Smooth muscle cell (in vitro differentiated cells): ENCODE data around the gene RBM24. TPM values are rescaled to one million over a fixed set of nuclear protein-coding genes. Genes with fewer than 3 reads are reported as not detected.

Experiments used
- DNase-seq: peaks from one replicate; lab custom pipeline; 2025; ENCODE audit not compliant: unreplicated experiment; lab: John Stamatoyannopoulos, UW
- H2AFZ ChIP-seq: fragments of 200-600 bp; sonication (generic); 2 replicates; pipeline ENCODE4 v1.6.0; 2016; ENCODE audit warnings: antibody characterized with exemption, low read depth, mild to moderate bottlenecking
- H3F3A ChIP-seq: fragments of 200-600 bp; sonication (generic); 2 replicates; pipeline ENCODE4 v1.6.0; 2017; ENCODE audit warnings: antibody characterized with exemption, low read depth
- H3K27ac ChIP-seq: fragments of 200-600 bp; sonication (generic); 2 replicates; pipeline ENCODE4 v1.5.1; 2016; ENCODE audit warnings: low read depth, mild to moderate bottlenecking
- H3K27me3 ChIP-seq: fragments of 200-600 bp; sonication (generic); 2 replicates; pipeline ENCODE4 v1.6.1; 2016; ENCODE audit warnings: low read depth, mild to moderate bottlenecking
- H3K36me3 ChIP-seq: fragments of 200-600 bp; sonication (generic); 2 replicates; pipeline ENCODE4 v1.5.1; 2016; ENCODE audit warnings: low read depth
- H3K4me1 ChIP-seq: fragments of 200-600 bp; sonication (generic); 2 replicates; pipeline ENCODE4 v1.5.1; 2016; ENCODE audit warnings: low read depth
- H3K4me2 ChIP-seq: fragments of 200-600 bp; sonication (generic); 2 replicates; pipeline ENCODE4 v1.6.0; 2016; ENCODE audit warnings: mild to moderate bottlenecking
- H3K4me3 ChIP-seq: fragments of 200-600 bp; sonication (generic); 2 replicates; pipeline ENCODE4 v1.5.1; 2016; ENCODE audit warnings: mild to moderate bottlenecking
- H3K79me2 ChIP-seq: fragments of 200-600 bp; sonication (generic); 2 replicates; pipeline ENCODE4 v1.6.0; 2016; ENCODE audit warnings: low read depth, mild to moderate bottlenecking
- H3K9ac ChIP-seq: fragments of 200-600 bp; sonication (generic); 2 replicates; pipeline ENCODE4 v1.6.0; 2016; ENCODE audit warnings: low read depth
- H3K9me3 ChIP-seq: fragments of 200-600 bp; sonication (generic); replicated peaks from 2 replicates; pipeline ENCODE4 v1.5.1; 2016; ENCODE audit warnings: low read depth
- H4K20me1 ChIP-seq: fragments of 200-600 bp; sonication (generic); 2 replicates; pipeline ENCODE4 v1.6.0; 2016; ENCODE audit warnings: low read depth
- WGBS: methylation state at CpG from one replicate; pipeline ENCODE4 v1.1.7; 2016; ENCODE audit warnings: low lambda C conversion rate; 5-methylcytosine and 5-hydroxymethylcytosine counted together
- polyA plus RNA-seq: library from polyadenylated mRNA; unstranded; fragments of >200 nt; fragmentation: Nextera tagmentation; extraction: Ambion mirVana; gene quantifications from 2 replicates; pipeline ENCODE4 v1.2.1, GENCODE V29; 2016
- total RNA-seq: library from RNA; depleted of rRNA; stranded (reverse); fragments of >200 nt; gene quantifications from 2 replicates; pipeline ENCODE4 v1.2.3, GENCODE V29; 2014
- TF ChIP-seq, protein P1 (sequence below): fragments of 200-600 bp; sonication (generic); IDR thresholded peaks from 2 replicates; pipeline ENCODE4 v1.5.1; 2017; ENCODE audit warnings: borderline replicate concordance, mild to moderate bottlenecking, antibody characterized with exemption; ENCODE audit not compliant: insufficient read depth, poor library complexity, severe bottlenecking

RBM24 gene
- total and polyA plus RNA-seq, 2 experiments from 2014 or later = 5.8 to 6.2 TPM

DNA sequence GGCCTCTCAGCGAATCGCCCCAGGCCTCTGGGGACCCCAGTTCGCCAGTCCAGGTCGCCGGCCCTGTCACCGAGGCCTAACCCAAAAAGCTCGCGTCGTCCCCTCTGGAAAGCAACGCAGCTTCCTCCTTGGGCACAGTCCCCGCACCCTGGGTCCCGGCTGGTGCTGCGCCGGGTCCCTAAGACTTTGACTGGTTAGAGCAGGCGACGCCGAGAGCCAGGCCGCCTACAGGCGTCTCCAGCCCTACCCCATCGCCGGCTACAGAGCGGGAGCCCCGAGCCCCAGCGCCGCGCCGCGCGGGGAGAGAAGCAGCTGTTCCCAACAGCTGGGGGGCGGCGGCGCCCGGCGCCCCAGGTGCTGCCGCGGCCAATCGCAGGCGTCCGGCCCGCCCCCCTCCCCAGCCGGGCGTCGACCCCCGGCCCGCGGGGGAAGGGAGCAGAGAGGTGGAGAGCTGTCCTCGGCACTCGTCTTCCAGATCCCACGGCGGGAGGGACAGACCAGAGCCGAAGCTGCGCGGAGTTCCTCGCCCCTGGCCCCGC, 540 bp upstream of the RBM24 start:
- Histone ChIP-seq H3F3A (no peaks in the 10 kb centered on the region), H3K27ac (no peak overlapping the region), H3K4me1 (no peaks in the 10 kb centered on the region), H3K4me3 (peak overlapping the region; percentile 57), H3K79me2 (no peaks in the 10 kb centered on the region), H3K9ac (no peak overlapping the region), H3K4me2 (peak overlapping the region; percentile 90), H2AFZ (peak overlapping the region; percentile 94), H3K27me3 (no peaks in the 10 kb centered on the region), H3K36me3 (no peaks in the 10 kb centered on the region), H4K20me1 (no peaks in the 10 kb centered on the region), H3K9me3 (no peaks in the 10 kb centered on the region)
- WGBS = 2% methylated on average over 45 of the region's 55 CpGs
- TF ChIP-seq, protein P1, sequence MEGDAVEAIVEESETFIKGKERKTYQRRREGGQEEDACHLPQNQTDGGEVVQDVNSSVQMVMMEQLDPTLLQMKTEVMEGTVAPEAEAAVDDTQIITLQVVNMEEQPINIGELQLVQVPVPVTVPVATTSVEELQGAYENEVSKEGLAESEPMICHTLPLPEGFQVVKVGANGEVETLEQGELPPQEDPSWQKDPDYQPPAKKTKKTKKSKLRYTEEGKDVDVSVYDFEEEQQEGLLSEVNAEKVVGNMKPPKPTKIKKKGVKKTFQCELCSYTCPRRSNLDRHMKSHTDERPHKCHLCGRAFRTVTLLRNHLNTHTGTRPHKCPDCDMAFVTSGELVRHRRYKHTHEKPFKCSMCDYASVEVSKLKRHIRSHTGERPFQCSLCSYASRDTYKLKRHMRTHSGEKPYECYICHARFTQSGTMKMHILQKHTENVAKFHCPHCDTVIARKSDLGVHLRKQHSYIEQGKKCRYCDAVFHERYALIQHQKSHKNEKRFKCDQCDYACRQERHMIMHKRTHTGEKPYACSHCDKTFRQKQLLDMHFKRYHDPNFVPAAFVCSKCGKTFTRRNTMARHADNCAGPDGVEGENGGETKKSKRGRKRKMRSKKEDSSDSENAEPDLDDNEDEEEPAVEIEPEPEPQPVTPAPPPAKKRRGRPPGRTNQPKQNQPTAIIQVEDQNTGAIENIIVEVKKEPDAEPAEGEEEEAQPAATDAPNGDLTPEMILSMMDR = no peak
- peak; percentile 28 for DNase-seq

DNA sequence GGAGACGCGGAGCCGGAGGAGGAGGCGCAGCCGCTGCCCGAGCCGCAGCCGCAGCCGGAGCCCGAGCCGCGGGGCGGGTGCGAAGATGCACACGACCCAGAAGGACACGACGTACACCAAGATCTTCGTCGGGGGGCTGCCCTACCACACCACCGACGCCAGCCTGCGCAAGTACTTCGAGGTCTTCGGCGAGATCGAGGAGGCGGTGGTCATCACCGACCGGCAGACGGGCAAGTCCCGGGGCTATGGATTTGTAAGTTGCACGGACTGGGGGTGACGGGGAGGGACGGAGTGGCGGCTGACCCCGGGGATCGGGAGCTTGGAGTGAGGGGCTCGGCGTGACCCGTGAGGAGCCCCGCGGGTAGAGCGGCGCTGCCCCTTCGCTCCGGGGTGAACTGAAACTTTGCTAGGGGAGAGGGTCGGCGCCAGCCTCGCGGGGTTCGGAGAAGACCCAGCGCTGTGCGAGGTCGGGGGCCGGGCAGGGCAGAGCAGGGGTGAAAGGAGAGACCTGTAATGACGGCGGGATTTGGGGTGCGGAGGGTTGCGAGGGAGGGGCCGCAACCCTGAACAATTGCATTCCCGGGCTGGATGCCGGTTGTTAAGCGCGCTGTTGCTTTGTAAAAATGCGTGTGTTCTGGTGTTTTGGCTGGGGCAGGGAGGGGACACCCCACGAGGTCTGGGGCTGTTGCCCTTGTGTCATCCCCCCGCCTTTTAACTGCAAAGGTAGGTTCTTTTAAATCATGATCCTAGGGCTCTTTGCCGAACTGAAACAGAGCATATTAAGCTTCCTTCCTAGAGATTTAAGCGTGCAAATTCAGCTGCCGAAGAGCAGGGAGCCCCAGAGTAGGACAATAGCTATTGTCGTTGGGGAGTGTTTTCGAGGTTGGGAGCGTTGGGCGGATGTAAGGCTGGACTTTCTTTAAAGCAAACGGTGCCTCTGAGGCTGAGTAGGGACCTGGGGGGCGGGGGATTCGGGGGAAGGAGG, 628 bp downstream of the RBM24 start:
- H3K27me3 ChIP-seq = no peaks in the 10 kb centered on the region
- peak overlapping the region; percentile 99 for H2AFZ ChIP-seq
- H3K9me3 ChIP-seq = no peaks in the 10 kb centered on the region
- peak overlapping the region; percentile 66 for H3K9ac ChIP-seq
- H3K36me3 ChIP-seq = no peaks in the 10 kb centered on the region
- no peaks in the 10 kb centered on the region for H3K4me1 ChIP-seq
- TF ChIP-seq, protein P1 = no peak
- no peaks in the 10 kb centered on the region for H3K79me2 ChIP-seq
- H3K4me3 ChIP-seq = peak overlapping the region; percentile 57
- 3% methylated on average over 75 of the region's 77 CpGs for WGBS
- H3F3A ChIP-seq = no peaks in the 10 kb centered on the region
- peak overlapping the region; percentile 90 for H3K4me2 ChIP-seq
- H3K27ac ChIP-seq = no peak overlapping the region
- no peaks in the 10 kb centered on the region for H4K20me1 ChIP-seq
- DNase-seq = no peak

DNA sequence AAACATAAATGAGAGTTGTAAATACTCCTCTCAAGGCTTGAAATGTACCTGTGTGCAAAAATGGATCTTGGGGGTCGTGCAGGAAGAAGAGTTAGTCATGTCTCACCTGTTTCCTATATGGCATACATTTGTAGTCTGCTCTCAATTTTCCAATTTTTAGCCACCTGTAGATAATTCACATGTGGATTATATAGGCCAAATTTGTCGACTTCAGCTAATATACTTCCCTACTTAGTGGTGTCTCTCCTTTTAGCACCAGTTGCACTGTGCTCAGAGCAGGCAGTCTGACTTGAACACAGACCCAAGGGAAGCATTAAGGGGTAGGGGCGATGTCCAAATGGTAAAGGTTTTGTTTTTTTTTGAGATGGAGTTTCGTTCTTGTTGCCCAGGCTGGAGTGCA, 1.9 kb downstream of the RBM24 start:
- Histone ChIP-seq H3K9ac (no peak overlapping the region), H3F3A (no peaks in the 10 kb centered on the region), H3K4me3 (no peak overlapping the region), H3K36me3 (no peaks in the 10 kb centered on the region), H3K79me2 (no peaks in the 10 kb centered on the region), H4K20me1 (no peaks in the 10 kb centered on the region), H3K4me2 (no peak overlapping the region), H3K4me1 (no peaks in the 10 kb centered on the region), H3K27ac (no peak overlapping the region), H2AFZ (no peak overlapping the region), H3K9me3 (no peaks in the 10 kb centered on the region), H3K27me3 (no peaks in the 10 kb centered on the region)
- DNase-seq = no peak
- TF ChIP-seq, protein P1 = no peak
- WGBS = 99% methylated on average over 4 of the region's 4 CpGs
